GM23338 (cell line): Measurements from ENCODE around the gene ACSF3. TPM values are rescaled to one million over a fixed set of nuclear protein-coding genes. Genes with fewer than 3 reads are reported as not detected.

Experiments
- ATAC-seq: fragments of 200-7000 bp; cut with Tn5 transposase; 3 replicates; pipeline ENCODE4 v1.9.1; 2020
- DNase-seq: peaks from one replicate; pipeline ENCODE4 v3.0.0-alpha.2; 2015; ENCODE audit warnings: low spot score
- H2AFZ ChIP-seq: fragments of 200-600 bp; sonication (generic); 2 replicates; pipeline ENCODE4 v1.8.0; 2016; ENCODE audit warnings: antibody characterized with exemption, mild to moderate bottlenecking, moderate library complexity
- H3F3A ChIP-seq: fragments of 200-600 bp; sonication (generic); replicated peaks from 2 replicates; pipeline ENCODE4 v1.8.0; 2017; ENCODE audit warnings: antibody characterized with exemption, mixed run types, low read depth
- H3K27ac ChIP-seq: fragments of 200-600 bp; sonication (generic); 2 replicates; pipeline ENCODE4 v1.6.1; 2016; ENCODE audit warnings: low read depth
- H3K27me3 ChIP-seq: fragments of 200-600 bp; sonication (generic); 2 replicates; pipeline ENCODE4 v1.8.0; 2016; ENCODE audit warnings: mild to moderate bottlenecking, mixed run types, moderate library complexity; ENCODE audit not compliant: insufficient read depth
- H3K36me3 ChIP-seq: fragments of 200-600 bp; sonication (generic); 2 replicates; pipeline ENCODE4 v1.8.0; 2016; ENCODE audit warnings: mild to moderate bottlenecking; ENCODE audit not compliant: insufficient read depth
- H3K4me1 ChIP-seq: fragments of 200-600 bp; sonication (generic); 2 replicates; pipeline ENCODE4 v1.8.0; 2016; ENCODE audit warnings: mild to moderate bottlenecking, moderate library complexity; ENCODE audit not compliant: insufficient read depth
- H3K4me2 ChIP-seq: fragments of 200-600 bp; sonication (generic); 2 replicates; pipeline ENCODE4 v1.7.1; 2017; ENCODE audit warnings: mixed run types
- H3K4me3 ChIP-seq: fragments of 200-600 bp; sonication (generic); 2 replicates; pipeline ENCODE4 v1.6.1; 2016; ENCODE audit warnings: mixed run types
- H3K79me2 ChIP-seq: fragments of 200-600 bp; sonication (generic); replicated peaks from 2 replicates; pipeline ENCODE4 v1.8.0; 2017; ENCODE audit warnings: mild to moderate bottlenecking; ENCODE audit not compliant: insufficient read depth
- H3K9me2 ChIP-seq: fragments of 200-600 bp; sonication (generic); 2 replicates; pipeline ENCODE4 v1.8.0; 2017; ENCODE audit not compliant: insufficient read depth
- H4K20me1 ChIP-seq: fragments of 200-600 bp; sonication (generic); replicated peaks from 2 replicates; pipeline ENCODE4 v1.8.0; 2017; ENCODE audit warnings: mild to moderate bottlenecking; ENCODE audit not compliant: insufficient read depth
- H3K27ac Mint-ChIP-seq: 2 replicates; pipeline ENCODE4 v1.8.0; 2020; ENCODE audit warnings: inconsistent platforms, mild to moderate bottlenecking, moderate library complexity, mixed read lengths
- H3K27me3 Mint-ChIP-seq: 3 replicates; pipeline ENCODE4 v1.8.0; 2022; ENCODE audit warnings: low read depth, mild to moderate bottlenecking, moderate library complexity, mixed read lengths, inconsistent platforms; ENCODE audit not compliant: insufficient read depth, poor library complexity
- H3K36me3 Mint-ChIP-seq: 3 replicates; pipeline ENCODE4 v1.8.0; 2021; ENCODE audit warnings: low read depth, mild to moderate bottlenecking, inconsistent platforms, moderate library complexity, mixed read lengths
- H3K4me1 Mint-ChIP-seq: 3 replicates; pipeline ENCODE4 v1.8.0; 2020; ENCODE audit warnings: mild to moderate bottlenecking, inconsistent platforms, mixed read lengths
- H3K4me3 Mint-ChIP-seq: 3 replicates; pipeline ENCODE4 v1.8.0; 2021; ENCODE audit warnings: moderate library complexity, mild to moderate bottlenecking, inconsistent platforms, mixed read lengths
- H3K9me3 Mint-ChIP-seq: 3 replicates; pipeline ENCODE4 v1.8.0; 2020; ENCODE audit warnings: moderate library complexity, mild to moderate bottlenecking, inconsistent platforms, mixed read lengths
- CREB1 ChIP-seq: fragments of 250-450 bp; sonication (Bioruptor Pico); IDR thresholded peaks from 2 replicates; pipeline ENCODE4 v1.5.0; 2020; ENCODE audit warnings: low read depth, mild to moderate bottlenecking, moderate library complexity
- ETS1 ChIP-seq: IDR thresholded peaks from 2 replicates; pipeline ENCODE4 v1.6.1; 2016; ENCODE audit warnings: antibody characterized with exemption
- EZH2phosphoT487 ChIP-seq: fragments of 200-600 bp; sonication (generic); IDR thresholded peaks from one replicate; pipeline ENCODE4 v1.8.1; 2018; ENCODE audit warnings: antibody characterized with exemption; ENCODE audit not compliant: unreplicated experiment
- JUNB ChIP-seq: IDR thresholded peaks from one replicate; pipeline ENCODE4 v1.6.1; 2016; ENCODE audit warnings: antibody characterized with exemption; ENCODE audit not compliant: unreplicated experiment
- NANOG ChIP-seq: IDR thresholded peaks from 2 replicates; pipeline ENCODE4 v1.6.1; 2016; ENCODE audit warnings: antibody characterized with exemption, borderline replicate concordance
- REST ChIP-seq: IDR thresholded peaks from one replicate; pipeline ENCODE4 v1.6.1; 2018; ENCODE audit warnings: antibody characterized with exemption; ENCODE audit not compliant: unreplicated experiment
- ZNF114 ChIP-seq: fragments of 250-450 bp; sonication (Bioruptor Pico); IDR thresholded peaks from 2 replicates; pipeline ENCODE4 v1.5.0; 2020; ENCODE audit warnings: mild to moderate bottlenecking, moderate library complexity
- ZNF331 ChIP-seq: fragments of 250-450 bp; sonication (Bioruptor Pico); IDR thresholded peaks from 2 replicates; pipeline ENCODE4 v1.5.0; 2020; ENCODE audit warnings: low read depth, mild to moderate bottlenecking, moderate library complexity
- ZNF462 ChIP-seq: fragments of 250-450 bp; sonication (Bioruptor Pico); IDR thresholded peaks from 2 replicates; pipeline ENCODE4 v1.5.0; 2020; ENCODE audit warnings: mild to moderate bottlenecking, moderate library complexity
- polyA plus RNA-seq: library from polyadenylated mRNA; unstranded; fragments of >200 nt; fragmentation: Nextera tagmentation; extraction: Ambion mirVana; gene quantifications from 2 replicates; pipeline ENCODE4 v1.2.1, GENCODE V29; 2016
- total RNA-seq: library from RNA; depleted of rRNA; stranded (reverse); fragments of >200 nt; shearing (Covaris generic); gene quantifications from 2 replicates; pipeline ENCODE4 v1.2.3, GENCODE V29; 2014

Gene ACSF3
- total and polyA plus RNA-seq, 2 experiments from 2014 or later = 12.8 to 23.1 TPM

GRCh38 chr16:89175280-89176146 lies 81.9 kb downstream of the ACSF3 start:
- H3K79me2 ChIP-seq = no peaks in the 10 kb centered on the region
- H3K4me1 ChIP-seq = peaks cover 11% of the 10 kb centered on the region
- no peak for ATAC-seq
- TF ChIP-seq EZH2phosphoT487 (no peak), JUNB (no peak), ZNF462 (CRISPR knock-in tag) (no peak), NANOG (no peak), ETS1 (no peak), CREB1 (no peak), REST (no peak), ZNF114 (CRISPR knock-in tag) (no peak), ZNF331 (CRISPR knock-in tag) (no peak)
- no peak overlapping the region for H3K4me3 ChIP-seq
- Mint-ChIP-seq H3K9me3 (no peaks in the 10 kb centered on the region), H3K4me1 (peaks cover 12% of the 10 kb centered on the region), H3K27ac (no peak overlapping the region), H3K36me3 (no peaks in the 10 kb centered on the region), H3K4me3 (no peak overlapping the region), H3K27me3 (peaks cover 14% of the 10 kb centered on the region)
- no peak for DNase-seq
- no peaks in the 10 kb centered on the region for H3K9me2 ChIP-seq
- H4K20me1 ChIP-seq = no peaks in the 10 kb centered on the region
- H3F3A ChIP-seq = no peaks in the 10 kb centered on the region
- H3K27ac ChIP-seq = no peak overlapping the region
- no peaks in the 10 kb centered on the region for H3K27me3 ChIP-seq
- no peak overlapping the region for H2AFZ ChIP-seq
- H3K4me2 ChIP-seq = no peak overlapping the region
- no peaks in the 10 kb centered on the region for H3K36me3 ChIP-seq
